Measurements from ENCODE around the gene NSD2.
"Not testable (repeated sequence)": the region's sequence is repeated elsewhere in the genome, so short reads cannot be mapped to it uniquely, and the experiment has no call there.

Gene NSD2

GRCh38 chr4:1992468-1993168 lies 121.4 kb downstream of the NSD2 start:
- DNase-seq (ENCODE audit: low spot score): no peak
- in situ Hi-C loops (cut with MboI; ENCODE audit: low pct_unique_long_range_greater_than_20kb, low sequenced_read_pairs, unreplicated experiment): no loop called here
- TF ChIP-seq CTCF (IDR thresholded peaks at IDR 0.05; ENCODE audit: extremely low read depth, insufficient read depth, missing control alignments): no peak

DNA sequence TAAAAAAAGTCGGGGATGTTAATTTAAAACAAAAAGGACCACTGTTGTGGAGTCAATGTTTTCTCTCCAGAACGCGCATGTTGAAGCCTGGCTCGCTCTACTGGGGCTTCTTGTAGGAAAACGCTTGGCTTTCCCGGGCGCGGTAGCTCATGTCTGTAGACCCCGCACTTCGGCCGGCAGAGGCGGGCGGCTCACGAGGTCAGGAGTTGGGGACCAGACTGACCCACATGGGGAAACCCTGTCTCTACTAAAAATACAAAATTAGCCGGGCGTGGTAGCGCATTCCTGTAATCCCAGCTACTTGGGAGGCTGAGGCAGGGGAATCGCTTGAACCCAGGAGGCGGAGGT lies 122.0 kb downstream of the NSD2 start:
- in situ Hi-C loops (cut with MboI; ENCODE audit: low pct_unique_long_range_greater_than_20kb, low sequenced_read_pairs, unreplicated experiment): no loop called here
- DNase-seq (ENCODE audit: low spot score): no peak
- no peak for TF ChIP-seq CTCF (IDR thresholded peaks at IDR 0.05; ENCODE audit: extremely low read depth, insufficient read depth, missing control alignments)

DNA sequence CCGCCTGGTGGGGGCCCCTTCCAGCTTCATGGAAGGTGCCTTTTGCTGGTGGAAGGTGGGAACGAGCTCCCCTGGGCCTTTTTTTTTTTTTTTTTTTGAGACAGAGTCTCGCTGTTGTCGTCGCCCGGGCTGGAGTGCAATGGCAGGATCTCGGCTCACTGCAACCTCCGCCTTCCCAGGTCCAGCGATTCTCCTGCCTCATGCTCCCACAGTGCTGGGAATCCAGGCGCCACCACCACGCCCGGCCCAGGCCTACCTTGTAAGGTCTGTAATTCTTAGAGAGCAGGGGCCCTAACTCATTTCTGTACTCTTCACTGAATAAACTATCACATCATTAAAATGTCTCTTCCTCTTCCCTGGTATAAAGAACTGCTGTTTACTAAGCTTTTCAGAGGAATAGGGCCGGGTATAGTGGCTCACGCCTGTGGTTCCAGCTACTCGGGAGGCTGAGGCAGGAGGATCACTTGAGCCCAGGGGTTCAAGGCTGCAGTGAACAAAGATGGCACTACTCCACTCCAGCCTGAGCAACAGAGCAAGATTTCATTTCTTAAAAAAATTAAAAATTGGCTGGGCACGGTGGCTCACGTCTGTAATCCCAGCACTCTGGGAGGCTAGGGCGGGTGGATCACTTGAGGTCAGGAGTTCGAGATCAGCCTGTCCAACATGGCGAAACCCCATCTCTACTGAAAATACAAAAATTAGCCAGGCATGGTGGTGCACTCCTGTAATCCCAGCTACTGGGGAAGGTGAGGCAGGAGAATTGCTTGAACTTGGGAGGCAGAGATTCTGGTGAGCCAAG lies 122.7 kb downstream of the NSD2 start:
- DNase-seq (ENCODE audit: low spot score); in situ Hi-C loops (cut with MboI; ENCODE audit: low pct_unique_long_range_greater_than_20kb, low sequenced_read_pairs, unreplicated experiment): not testable (repeated sequence)

DNA sequence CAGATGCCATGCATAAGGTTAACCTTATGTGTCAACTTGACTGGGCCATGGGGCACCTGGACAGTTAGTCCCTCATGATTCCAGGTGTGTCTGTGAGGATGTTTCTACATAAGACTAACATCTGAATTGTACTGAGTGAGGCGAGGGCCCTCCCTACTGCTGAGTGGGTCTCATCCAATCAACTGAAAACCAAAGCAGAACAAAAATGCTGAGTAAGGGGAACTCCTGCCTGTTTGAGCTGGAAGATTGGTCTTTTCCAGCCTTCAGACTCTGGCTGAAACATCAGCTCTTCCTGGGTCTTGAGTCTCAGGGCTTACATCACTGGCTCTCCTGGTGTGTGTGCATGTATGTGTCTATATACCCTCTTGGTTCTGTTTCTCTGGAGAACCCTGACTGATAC lies 123.7 kb downstream of the NSD2 start:
- no peak for TF ChIP-seq CTCF (IDR thresholded peaks at IDR 0.05; ENCODE audit: extremely low read depth, insufficient read depth, missing control alignments)
- in situ Hi-C loops (cut with MboI; ENCODE audit: low pct_unique_long_range_greater_than_20kb, low sequenced_read_pairs, unreplicated experiment): no loop called here
- DNase-seq (ENCODE audit: low spot score): no peak

GRCh38 chr4:1996866-1997611 lies 125.8 kb downstream of the NSD2 start:
- DNase-seq (ENCODE audit: low spot score): no peak
- in situ Hi-C loops (cut with MboI; ENCODE audit: low pct_unique_long_range_greater_than_20kb, low sequenced_read_pairs, unreplicated experiment): no loop called here
- no peak for TF ChIP-seq CTCF (IDR thresholded peaks at IDR 0.05; ENCODE audit: extremely low read depth, insufficient read depth, missing control alignments)

DNA sequence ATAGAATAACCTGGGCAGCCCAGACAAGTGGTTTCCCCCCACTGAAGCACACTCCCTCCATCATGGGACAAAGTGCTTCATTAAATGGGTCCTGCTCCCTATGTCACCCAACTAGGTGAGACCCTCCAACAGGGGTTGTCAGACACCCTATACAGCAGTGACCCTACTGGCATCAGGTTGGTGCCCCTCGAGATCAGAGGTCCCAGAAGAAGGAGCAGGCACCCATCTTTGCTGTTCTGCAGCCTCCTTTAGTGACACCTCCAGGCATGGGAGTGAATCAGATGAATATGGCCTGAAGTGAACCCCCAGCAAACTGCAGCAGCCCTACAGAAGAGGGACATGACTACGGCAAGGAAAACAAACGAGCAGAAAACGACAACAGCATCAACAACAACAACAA lies 126.5 kb downstream of the NSD2 start:
- TF ChIP-seq CTCF (IDR thresholded peaks at IDR 0.05; ENCODE audit: extremely low read depth, insufficient read depth, missing control alignments): no peak
- in situ Hi-C loops (cut with MboI; ENCODE audit: low pct_unique_long_range_greater_than_20kb, low sequenced_read_pairs, unreplicated experiment): no loop called here
- DNase-seq (ENCODE audit: low spot score): no peak

GRCh38 chr4:1998296-1998695 lies 127.1 kb downstream of the NSD2 start:
- TF ChIP-seq CTCF (IDR thresholded peaks at IDR 0.05; ENCODE audit: extremely low read depth, insufficient read depth, missing control alignments): no peak
- in situ Hi-C loops (cut with MboI; ENCODE audit: low pct_unique_long_range_greater_than_20kb, low sequenced_read_pairs, unreplicated experiment): no loop called here
- DNase-seq (ENCODE audit: low spot score): no peak

DNA sequence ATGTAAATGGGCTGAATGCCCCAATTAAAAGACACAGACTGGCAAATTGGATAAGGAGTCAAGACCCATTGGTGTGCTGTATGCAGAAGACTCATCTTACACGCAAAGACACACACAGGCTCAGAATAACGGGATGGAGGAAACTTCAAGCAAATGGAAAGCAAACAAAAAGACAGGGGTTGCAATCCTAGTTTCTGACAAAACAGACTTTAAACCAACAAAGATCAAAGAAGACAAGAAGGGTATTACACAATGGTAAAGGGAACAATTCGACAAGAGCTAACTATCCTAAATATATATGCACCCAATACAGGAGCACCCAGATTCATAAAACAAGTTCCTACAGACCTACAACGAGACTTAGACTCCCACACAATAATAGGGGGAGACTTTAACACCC lies 128.1 kb downstream of the NSD2 start:
- DNase-seq (ENCODE audit: low spot score): not testable (repeated sequence)

GRCh38 chr4:2003361-2003760 lies 132.2 kb downstream of the NSD2 start:
- not testable (repeated sequence) for DNase-seq (ENCODE audit: low spot score)

More for the DNA sequence above, 128.1 kb downstream of the NSD2 start:
- in situ Hi-C loops (cut with MboI; ENCODE audit: low pct_unique_long_range_greater_than_20kb, low sequenced_read_pairs, unreplicated experiment): not testable (repeated sequence)

More at GRCh38 chr4:2003361-2003760, 132.2 kb downstream of the NSD2 start:
- in situ Hi-C loops (cut with MboI; ENCODE audit: low pct_unique_long_range_greater_than_20kb, low sequenced_read_pairs, unreplicated experiment): not testable (repeated sequence)

Measured in GM13977 (cell line).